ENCODE results near the gene MORC4.
A peak's percentile ranks its signal among the peaks of the same experiment; 100 is the strongest.
"Not testable (repeated sequence)": the region's sequence is repeated elsewhere in the genome, so short reads cannot be mapped to it uniquely, and the experiment has no call there.

MORC4 gene

GRCh38 chrX:107000013-107000515 lies at the start of gene MORC4:
MORC4 (minus strand) TSS chrX:107000212; CDS start chrX:106999969, 243 bp downstream.
- DNase-seq, result peak; percentile 85 to 92

DNA sequence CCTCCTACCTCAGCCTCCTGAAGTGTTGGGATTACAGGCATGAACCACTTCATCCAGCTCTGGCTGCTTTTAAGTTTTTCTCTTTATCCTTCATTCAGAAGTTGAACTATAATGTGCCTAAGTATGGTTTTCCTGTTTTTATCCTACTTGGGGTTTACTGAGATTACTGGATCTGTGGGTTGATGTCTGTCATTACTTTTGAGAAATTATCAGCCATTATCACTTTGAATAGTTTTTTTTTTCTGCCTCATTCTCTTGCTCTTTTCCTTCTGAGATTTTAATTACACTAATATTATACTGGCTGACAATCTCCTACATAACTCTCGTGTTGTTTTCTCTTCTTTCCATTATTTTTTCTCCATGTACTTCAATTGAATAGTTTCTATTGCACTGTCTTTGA lies 47.6 kb upstream of the MORC4 start:
- DNase-seq, result no peak

- no peak for DNase-seq
These were observed 29.7 kb upstream of the MORC4 start for GRCh38 chrX:107029752-107030151.

GRCh38 chrX:107025545-107025944 lies 25.5 kb upstream of the MORC4 start:
- peak in 1 of 2 experiments; percentile 41 for DNase-seq

- DNase-seq, result no peak
These were observed 14.9 kb upstream of the MORC4 start for GRCh38 chrX:107014936-107015335.

GRCh38 chrX:107008034-107008433 lies 8.0 kb upstream of the MORC4 start:
- no peak for DNase-seq

GRCh38 chrX:106999002-106999975 lies 723 bp downstream of the MORC4 start:
- peak; percentile 49 to 64 for DNase-seq

DNA sequence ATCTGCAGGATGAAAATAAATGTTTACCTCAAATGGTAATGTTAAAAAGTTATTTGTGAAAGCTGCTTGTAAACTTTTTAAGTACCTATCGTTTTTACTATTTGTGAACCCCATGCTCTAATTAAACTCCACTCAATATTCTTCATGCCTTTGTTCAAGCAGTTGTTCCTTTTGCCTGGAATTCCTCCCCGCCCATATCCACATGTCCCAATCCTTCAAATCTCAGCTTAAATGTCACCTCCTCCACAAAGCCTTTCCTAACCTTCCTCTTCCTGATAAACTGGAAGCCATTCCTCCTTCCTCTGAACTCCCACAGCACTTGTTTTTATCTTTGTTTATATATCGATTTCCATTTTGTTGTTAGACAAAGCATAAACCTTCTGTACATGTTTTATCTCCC lies 2.4 kb downstream of the MORC4 start:
- DNase-seq, result no peak

DNA sequence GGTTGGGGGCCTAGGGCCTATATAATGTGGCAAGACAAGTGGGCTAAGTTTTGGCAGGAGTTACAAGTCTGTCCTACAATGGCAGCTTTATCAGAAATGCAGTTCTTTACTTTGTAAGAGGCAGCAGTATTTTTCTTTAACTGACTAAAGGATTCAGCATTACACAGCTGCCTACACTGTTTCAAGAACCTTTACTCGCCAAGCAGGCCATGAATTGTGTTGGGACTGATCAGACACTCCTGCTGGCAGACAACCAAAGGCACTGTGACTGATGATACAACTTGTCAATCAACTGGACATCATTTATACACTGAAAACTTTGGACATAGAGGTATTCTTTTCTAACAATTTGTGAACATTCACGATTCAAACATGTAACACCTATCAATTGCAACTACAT lies 4.3 kb downstream of the MORC4 start:
- DNase-seq, result no peak

DNA sequence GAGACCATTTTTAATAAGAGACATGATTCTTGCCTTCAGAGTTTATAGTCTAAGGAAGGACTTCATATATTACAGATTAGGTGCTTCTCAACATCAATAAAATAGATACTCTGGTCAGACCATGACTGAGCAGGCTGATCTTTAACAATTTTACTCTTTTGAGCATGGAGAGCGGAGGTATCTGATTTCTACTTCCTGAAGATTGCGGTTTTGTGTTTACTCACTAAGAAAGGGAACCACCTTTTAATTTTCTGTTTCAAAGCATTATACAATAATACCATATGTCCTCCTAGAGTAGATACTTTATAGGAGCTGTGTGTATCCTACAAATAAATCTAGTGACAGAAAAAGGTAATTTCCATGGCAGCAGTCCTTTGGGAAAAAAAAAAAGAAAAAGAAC lies 12.5 kb downstream of the MORC4 start:
- DNase-seq, result no peak

DNA sequence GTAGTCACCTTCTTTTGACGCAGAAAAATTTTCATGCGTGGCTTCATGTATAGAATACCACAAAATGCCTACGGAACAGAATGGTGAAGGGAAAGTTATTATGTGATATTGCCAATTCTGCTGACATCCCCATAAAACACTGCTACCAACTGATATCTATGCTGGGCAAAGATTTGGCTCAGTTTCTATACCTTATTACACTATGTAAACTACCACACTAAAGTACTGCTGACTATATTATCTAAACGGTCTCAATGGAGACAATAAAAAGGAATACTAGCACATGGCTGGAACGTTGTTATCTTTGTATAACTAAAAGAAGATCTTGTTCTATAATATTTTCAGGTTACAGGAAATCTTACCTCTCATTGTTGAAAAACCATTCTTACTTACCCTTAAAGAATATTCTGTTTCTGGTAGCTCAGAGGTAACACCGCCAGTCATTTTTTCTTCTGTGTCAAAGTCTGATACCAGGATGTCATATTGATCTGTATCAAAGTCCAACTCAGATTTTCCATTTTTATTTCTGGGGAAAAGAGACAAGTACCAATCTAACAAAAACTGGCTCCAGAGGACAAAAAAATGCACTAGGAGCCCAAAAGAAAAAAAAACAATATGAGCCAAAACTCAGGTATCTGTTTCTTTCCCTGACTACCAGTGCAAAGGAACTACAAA lies 18.9 kb downstream of the MORC4 start:
- DNase-seq, result no peak

DNA sequence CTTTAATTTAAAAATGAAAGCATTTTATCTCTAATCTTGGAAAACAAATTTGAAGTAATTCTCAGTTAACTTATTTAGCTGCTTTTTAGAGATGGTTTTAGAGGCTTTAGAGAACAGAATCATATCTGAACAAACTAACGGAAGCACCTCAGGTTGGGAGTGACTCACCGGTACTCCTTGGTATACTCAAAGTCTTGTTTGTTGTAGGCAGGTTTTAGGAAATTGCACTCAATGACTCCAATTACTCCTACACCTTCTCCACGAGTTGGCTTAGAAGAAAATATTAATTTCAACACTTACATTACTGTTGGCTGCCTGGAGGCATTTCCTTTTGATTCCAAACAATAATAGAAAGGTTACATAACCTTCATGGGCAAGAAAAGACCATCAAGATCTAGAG lies 23.6 kb downstream of the MORC4 start:
- no peak for DNase-seq

GRCh38 chrX:106973433-106974149 lies 26.4 kb downstream of the MORC4 start:
- DNase-seq, result no peak

DNA sequence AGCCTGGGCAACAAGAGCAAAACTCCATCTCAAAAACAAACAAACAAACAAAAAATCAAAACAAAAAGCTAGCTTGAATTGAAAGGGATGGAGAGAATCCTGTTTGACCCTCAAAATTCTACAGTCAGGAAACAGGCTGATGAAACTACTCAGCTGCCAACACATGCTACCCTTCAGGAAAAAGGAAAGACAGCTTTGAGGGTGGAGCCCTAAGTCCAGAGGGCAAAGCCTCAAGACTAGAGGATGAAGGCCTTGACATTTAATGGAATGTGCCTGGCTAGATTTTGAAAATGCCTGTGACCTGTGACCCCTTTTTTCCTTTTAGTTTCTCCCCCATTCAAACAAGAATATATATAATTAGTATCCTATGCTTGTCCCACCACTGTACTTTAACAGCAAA lies 27.1 kb downstream of the MORC4 start:
- no peak for DNase-seq

- not testable (repeated sequence) for DNase-seq
These were observed 33.5 kb downstream of the MORC4 start for GRCh38 chrX:106966547-106966946.

DNA sequence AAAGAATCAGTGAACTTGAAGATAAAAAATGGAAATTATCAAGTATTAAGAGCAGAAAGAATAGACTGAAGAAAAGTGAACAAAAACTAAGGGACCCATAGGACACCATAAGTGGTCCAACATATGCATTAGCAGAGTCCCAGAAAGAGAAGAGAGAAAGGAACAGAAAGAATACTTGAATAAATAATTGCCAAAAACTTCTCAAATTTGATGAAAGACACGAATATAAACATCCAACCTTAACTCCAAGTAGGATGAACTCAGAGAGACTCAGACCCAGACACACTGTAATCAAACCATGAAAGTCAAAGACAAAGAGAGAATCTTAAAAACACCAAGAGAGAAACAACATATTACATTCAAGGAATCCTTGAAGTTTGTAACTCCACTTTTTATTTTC lies 35.7 kb downstream of the MORC4 start:
- DNase-seq, result no peak

- DNase-seq, result no peak
These were observed 36.9 kb downstream of the MORC4 start for GRCh38 chrX:106963111-106963510.

- peak in 1 of 2 experiments; percentile 3 for DNase-seq
These were observed 40.1 kb downstream of the MORC4 start for GRCh38 chrX:106959901-106960300.

- DNase-seq, result no peak
These were observed 42.2 kb downstream of the MORC4 start for GRCh38 chrX:106957856-106958255.

- no peak for DNase-seq
These were observed 44.8 kb downstream of the MORC4 start for GRCh38 chrX:106955004-106955772.

GRCh38 chrX:106954041-106954440 lies 46.0 kb downstream of the MORC4 start:
- DNase-seq, result no peak

GRCh38 chrX:106952988-106953387 lies 47.0 kb downstream of the MORC4 start:
- peak in 1 of 2 experiments; percentile 29 for DNase-seq

Measured in NCI-H524 (cell line).